ENCODE data around the gene FXYD6. TPM values are rescaled to one million over a fixed set of nuclear protein-coding genes. Genes with fewer than 3 reads are reported as not detected.
"Not testable (repeated sequence)": the region's sequence is repeated elsewhere in the genome, so short reads cannot be mapped to it uniquely, and the experiment has no call there.

The FXYD6 gene
- total and polyA plus RNA-seq, 8 donors = 12.7 to 187 (median 40.6) TPM

- intact Hi-C loops (cut with DNase I; ENCODE audit: low total_unique reads) = no loop called here
- 69 to 84% (median 78%) methylated on average over 7 of the region's 7 CpGs for WGBS, 5 donors
- no peaks in the 10 kb centered on the region for H3K9me3 ChIP-seq
- H3K27ac ChIP-seq = peak overlapping the region in 4 of 5 donors; percentile 51 to 80 (median 74)
- peak in 1 of 2 donors; percentile 46 for DNase-seq
- TF ChIP-seq EP300 (IDR thresholded peaks at IDR 0.05) (no peak), POLR2AphosphoS5 (IDR thresholded peaks at IDR 0.05) (no peak), CTCF (IDR thresholded peaks at IDR 0.05) (no peak), POLR2A (IDR thresholded peaks at IDR 0.05) (no peak)
- peaks cover 0 to 11% (median 4%) of the 10 kb centered on the region in 3 donors for H3K27me3 ChIP-seq
- H3K4me1 ChIP-seq = peaks cover 26 to 54% (median 38%) of the 10 kb centered on the region in 4 donors
- H3K4me3 ChIP-seq = no peak overlapping the region
- no peaks in the 10 kb centered on the region for H3K36me3 ChIP-seq
Observed at GRCh38 chr11:117814204-117814765, 62.2 kb downstream of the FXYD6 start.

- H3K36me3 ChIP-seq; H3K4me3 ChIP-seq; intact Hi-C loops (cut with DNase I; ENCODE audit: low total_unique reads); DNase-seq; H3K27ac ChIP-seq; H3K9me3 ChIP-seq: not testable (repeated sequence)
- 75 to 87% (median 80%) methylated on average over 11 to 12 of the region's 12 CpGs for WGBS, 5 donors
- Histone ChIP-seq H3K27me3 (peaks cover 0 to 34% (median 16%) of the 10 kb centered on the region in 3 donors), H3K4me1 (peaks cover 6 to 34% (median 18%) of the 10 kb centered on the region in 4 donors)
Observed at GRCh38 chr11:117810056-117810451, 66.4 kb downstream of the FXYD6 start.

- DNase-seq = peak; percentile 60 to 91
- Histone ChIP-seq H3K36me3 (no peaks in the 10 kb centered on the region), H3K4me1 (peaks cover under 1 to 28% (median 12%) of the 10 kb centered on the region in 4 donors), H3K27me3 (peaks cover 0 to 34% (median 16%) of the 10 kb centered on the region in 3 donors), H3K4me3 (no peak overlapping the region), H3K9me3 (no peaks in the 10 kb centered on the region), H3K27ac (peak overlapping the region in 3 of 5 donors; percentile 33 to 50 (median 42))
- 27 to 36% (median 35%) methylated on average over 14 to 22 of the region's 22 CpGs for WGBS, 5 donors
- intact Hi-C loops (cut with DNase I; ENCODE audit: low total_unique reads) = no loop called here
- peak in 5 of 7 experiments; percentile 10 to 45 (median 29) for TF ChIP-seq CTCF (IDR thresholded peaks at IDR 0.05)
- TF ChIP-seq POLR2A (IDR thresholded peaks at IDR 0.05) = no peak
Observed at GRCh38 chr11:117809236-117810055, 67.0 kb downstream of the FXYD6 start.

- intact Hi-C loops (cut with DNase I; ENCODE audit: low total_unique reads) = no loop called here
- no peak for DNase-seq
- no peaks in the 10 kb centered on the region for H3K9me3 ChIP-seq
- peak overlapping the region in 3 of 5 donors; percentile 33 to 50 (median 42) for H3K27ac ChIP-seq
- WGBS, 5 donors = 42 to 52% (median 43%) methylated on average over 11 to 12 of the region's 12 CpGs
- H3K36me3 ChIP-seq = no peaks in the 10 kb centered on the region
- H3K4me1 ChIP-seq = peaks cover 0 to 26% (median 11%) of the 10 kb centered on the region in 4 donors
- H3K27me3 ChIP-seq = peaks cover 0 to 34% (median 16%) of the 10 kb centered on the region in 3 donors
- TF ChIP-seq CTCF (IDR thresholded peaks at IDR 0.05) (no peak), POLR2AphosphoS5 (IDR thresholded peaks at IDR 0.05) (no peak), POLR2A (IDR thresholded peaks at IDR 0.05) (no peak), EP300 (IDR thresholded peaks at IDR 0.05) (no peak)
- H3K4me3 ChIP-seq = no peak overlapping the region
Observed at GRCh38 chr11:117808784-117809183, 67.7 kb downstream of the FXYD6 start.

Data from stomach (tissue), 9 donors.